Thyroid gland (tissue), 4 donors: ENCODE results near the gene OTOA.
"Not testable (repeated sequence)": the region's sequence is repeated elsewhere in the genome, so short reads cannot be mapped to it uniquely, and the experiment has no call there.

Experiments
- POLR2A ChIP-seq, 2 donors: fragments of 450-650 bp; IDR thresholded peaks; one replicate each; pipeline ENCODE4 v1.6.1; 2017; ENCODE audit warnings: antibody characterized with exemption in 2 of 2, mild to moderate bottlenecking in 2 of 2, moderate library complexity in 1 of 2
- TF ChIP-seq, protein P1 (sequence below), 6 experiments: fragments of 200-600 bp in 3 of 6; fragments of 450-650 bp in 3 of 6; sonication (generic) in 3 of 6; IDR thresholded peaks; one replicate each; pipeline ENCODE4 v1.5.1; 2016 to 2019; ENCODE audit warnings: antibody characterized with exemption in 6 of 6, mild to moderate bottlenecking in 2 of 6, inconsistent platforms in 1 of 6, moderate library complexity in 1 of 6

DNA sequence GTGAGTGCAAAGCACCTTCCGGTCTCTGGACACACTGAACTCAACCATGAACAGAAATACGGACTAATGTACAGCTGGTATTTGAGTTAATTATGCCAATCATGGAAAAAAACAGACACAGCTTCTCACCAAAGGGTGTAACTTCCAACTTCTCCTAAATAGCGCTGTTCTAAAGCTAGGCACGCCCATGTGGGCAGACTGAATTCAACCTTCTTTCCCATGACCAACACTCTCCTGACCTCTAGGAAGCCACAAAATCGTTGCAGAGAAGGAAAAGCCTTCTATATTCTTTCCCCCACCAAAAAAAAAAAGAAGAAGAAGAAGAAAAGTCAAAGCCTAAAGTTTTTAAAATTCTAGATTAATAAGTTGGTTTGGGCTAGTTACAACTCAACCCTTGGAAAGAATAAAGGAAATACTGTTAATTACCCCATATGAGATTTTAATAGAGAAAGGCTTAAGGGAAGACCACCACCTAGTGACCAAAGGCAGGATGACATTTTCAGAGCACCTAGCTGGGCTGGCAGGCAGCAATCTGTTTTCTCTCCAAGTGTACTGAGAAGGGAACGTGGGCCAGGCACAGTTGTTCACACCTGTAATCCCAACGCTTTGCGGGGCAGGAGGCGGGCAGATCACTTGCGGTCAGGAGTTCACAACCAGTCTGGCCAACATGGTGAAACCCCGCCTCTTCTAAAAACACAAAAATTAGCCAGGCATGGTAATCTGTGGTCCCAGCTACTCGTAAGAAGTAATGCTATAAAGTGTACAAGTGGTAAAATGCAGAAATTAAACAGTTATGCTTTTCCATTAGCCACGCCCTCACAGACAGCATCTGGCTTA, 138.0 kb downstream of the OTOA start:
- TF ChIP-seq, protein P1, sequence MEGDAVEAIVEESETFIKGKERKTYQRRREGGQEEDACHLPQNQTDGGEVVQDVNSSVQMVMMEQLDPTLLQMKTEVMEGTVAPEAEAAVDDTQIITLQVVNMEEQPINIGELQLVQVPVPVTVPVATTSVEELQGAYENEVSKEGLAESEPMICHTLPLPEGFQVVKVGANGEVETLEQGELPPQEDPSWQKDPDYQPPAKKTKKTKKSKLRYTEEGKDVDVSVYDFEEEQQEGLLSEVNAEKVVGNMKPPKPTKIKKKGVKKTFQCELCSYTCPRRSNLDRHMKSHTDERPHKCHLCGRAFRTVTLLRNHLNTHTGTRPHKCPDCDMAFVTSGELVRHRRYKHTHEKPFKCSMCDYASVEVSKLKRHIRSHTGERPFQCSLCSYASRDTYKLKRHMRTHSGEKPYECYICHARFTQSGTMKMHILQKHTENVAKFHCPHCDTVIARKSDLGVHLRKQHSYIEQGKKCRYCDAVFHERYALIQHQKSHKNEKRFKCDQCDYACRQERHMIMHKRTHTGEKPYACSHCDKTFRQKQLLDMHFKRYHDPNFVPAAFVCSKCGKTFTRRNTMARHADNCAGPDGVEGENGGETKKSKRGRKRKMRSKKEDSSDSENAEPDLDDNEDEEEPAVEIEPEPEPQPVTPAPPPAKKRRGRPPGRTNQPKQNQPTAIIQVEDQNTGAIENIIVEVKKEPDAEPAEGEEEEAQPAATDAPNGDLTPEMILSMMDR (IDR thresholded peaks at IDR 0.05) = peak in 5 of 6 experiments; percentile 11 to 57 (median 44)
- TF ChIP-seq POLR2A (IDR thresholded peaks at IDR 0.05) = not testable (repeated sequence)
